Activated CD4-positive, CD25-positive, alpha-beta regulatory T cell treated with anti-CD3 and anti-CD28 coated beads, Interleukin-2, amount 50 U/mL, for 72 hours (primary cell): ENCODE measurements around the gene GRIP1.

ENCODE experiments used
- DNase-seq: peaks from one replicate; pipeline ENCODE4 v3.0.0; 2021

The GRIP1 gene

GRCh38 chr12:66693901-66694513 is 15.1 kb upstream of the GRIP1 start:
- no peak for DNase-seq

GRCh38 chr12:66692986-66693385 is 14.1 kb upstream of the GRIP1 start:
- no peak for DNase-seq

- DNase-seq, result no peak
These were observed 13.3 kb upstream of the GRIP1 start for GRCh38 chr12:66692170-66692569.

GRCh38 chr12:66688846-66689439 is 10.1 kb upstream of the GRIP1 start:
- no peak for DNase-seq

GRCh38 chr12:66684222-66684621 is 5.3 kb upstream of the GRIP1 start:
- DNase-seq, result no peak

- no peak for DNase-seq
These were observed 4.9 kb upstream of the GRIP1 start for GRCh38 chr12:66683822-66684221.

GRCh38 chr12:66683073-66683472 is 4.2 kb upstream of the GRIP1 start:
- no peak for DNase-seq

- DNase-seq, result no peak
These were observed 697 bp upstream of the GRIP1 start for GRCh38 chr12:66679461-66680084.

GRCh38 chr12:66676241-66676640 is 2.6 kb downstream of the GRIP1 start:
- no peak for DNase-seq

- no peak for DNase-seq
These were observed 4.3 kb downstream of the GRIP1 start for GRCh38 chr12:66674495-66675122.

GRCh38 chr12:66669541-66669940 is 9.3 kb downstream of the GRIP1 start:
- DNase-seq, result no peak

GRCh38 chr12:66668311-66668710 is 10.6 kb downstream of the GRIP1 start:
- no peak for DNase-seq

- no peak for DNase-seq
These were observed 11.0 kb downstream of the GRIP1 start for GRCh38 chr12:66667906-66668305.

- DNase-seq, result no peak
These were observed 12.4 kb downstream of the GRIP1 start for GRCh38 chr12:66666481-66666880.

GRCh38 chr12:66665435-66665985 is 13.4 kb downstream of the GRIP1 start:
- DNase-seq, result no peak

GRCh38 chr12:66664076-66664475 is 14.8 kb downstream of the GRIP1 start:
- no peak for DNase-seq

GRCh38 chr12:66663611-66664010 is 15.3 kb downstream of the GRIP1 start:
- no peak for DNase-seq

GRCh38 chr12:66662729-66663128 is 16.1 kb downstream of the GRIP1 start:
- DNase-seq, result no peak

GRCh38 chr12:66662179-66662578 is 16.7 kb downstream of the GRIP1 start:
- DNase-seq, result no peak

GRCh38 chr12:66661357-66661756 is 17.5 kb downstream of the GRIP1 start:
- no peak for DNase-seq

GRCh38 chr12:66653796-66654195 is 25.1 kb downstream of the GRIP1 start:
- no peak for DNase-seq

GRCh38 chr12:66648033-66648735 is 30.7 kb downstream of the GRIP1 start:
- DNase-seq, result no peak

- no peak for DNase-seq
These were observed 31.7 kb downstream of the GRIP1 start for GRCh38 chr12:66647034-66647691.
